T-helper 2 cell treated with Interferon-gamma antibody and Interleukin-4, amounts not matched to agents 5 μg/mL and 100 μg/mL, for 36 hours (primary cell): ENCODE results near the gene C2orf76.
A peak's percentile ranks its signal among the peaks of the same experiment; 100 is the strongest.

Source experiments
- DNase-seq: peaks from one replicate; pipeline ENCODE4 v3.0.0; 2021; ENCODE audit warnings: low spot score
- H3K27ac Mint-ChIP-seq: one replicate; pipeline ENCODE4 v1.8.0; 2021; ENCODE audit warnings: mild to moderate bottlenecking, mixed read lengths
- H3K27me3 Mint-ChIP-seq: one replicate; pipeline ENCODE4 v1.8.0; 2021; ENCODE audit warnings: low read depth, mixed read lengths
- H3K36me3 Mint-ChIP-seq: one replicate; pipeline ENCODE4 v1.8.0; 2021; ENCODE audit warnings: low read depth, mixed read lengths
- H3K4me1 Mint-ChIP-seq: one replicate; pipeline ENCODE4 v1.8.0; 2021; ENCODE audit warnings: low read depth, mixed read lengths
- H3K4me3 Mint-ChIP-seq: one replicate; pipeline ENCODE4 v1.8.0; 2022; ENCODE audit warnings: mild to moderate bottlenecking, moderate library complexity, mixed read lengths
- H3K9me3 Mint-ChIP-seq: one replicate; pipeline ENCODE4 v1.8.0; 2021; ENCODE audit warnings: mixed read lengths

The C2orf76 gene

DNA sequence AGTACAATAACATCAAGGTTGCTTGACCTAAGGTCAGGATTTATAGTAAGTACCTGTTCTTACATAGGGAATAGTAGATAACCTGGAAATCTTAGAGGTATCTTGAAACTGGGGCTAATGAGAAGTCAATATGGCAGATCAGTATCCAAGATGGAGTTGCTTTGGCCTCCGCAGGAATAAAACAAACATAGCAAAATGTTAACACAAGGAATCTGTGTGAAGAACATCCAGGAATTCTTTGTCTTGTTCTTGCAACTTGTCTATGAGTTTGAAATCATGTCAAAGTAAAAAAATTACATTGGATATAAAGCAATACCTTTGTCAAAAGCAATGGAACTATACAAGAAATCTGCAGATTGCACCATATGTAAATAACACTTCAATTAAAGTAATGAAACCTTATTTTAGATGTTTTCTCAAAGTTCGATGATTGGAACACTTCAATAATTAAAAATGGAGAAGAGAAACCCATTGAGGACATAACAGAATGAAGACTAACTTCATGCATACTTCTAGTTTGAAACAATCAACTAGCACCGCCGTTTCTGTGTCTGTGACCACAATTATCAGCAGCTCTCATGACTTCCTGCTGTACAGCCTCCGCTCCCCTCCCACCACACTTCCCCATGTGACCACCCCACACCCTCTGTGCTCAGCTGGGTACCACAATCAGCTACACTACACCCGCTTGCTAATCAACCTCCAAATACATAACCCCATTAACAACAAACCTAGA lies 27.6 kb downstream of the C2orf76 start:
- no peaks in the 10 kb centered on the region for H3K9me3 Mint-ChIP-seq
- H3K4me3 Mint-ChIP-seq, result peak overlapping the region; percentile 30
- H3K36me3 Mint-ChIP-seq, result no peaks in the 10 kb centered on the region
- DNase-seq, result no peak
- H3K27me3 Mint-ChIP-seq, result no peaks in the 10 kb centered on the region
- peaks cover 13% of the 10 kb centered on the region for H3K4me1 Mint-ChIP-seq
- H3K27ac Mint-ChIP-seq, result no peak overlapping the region

DNA sequence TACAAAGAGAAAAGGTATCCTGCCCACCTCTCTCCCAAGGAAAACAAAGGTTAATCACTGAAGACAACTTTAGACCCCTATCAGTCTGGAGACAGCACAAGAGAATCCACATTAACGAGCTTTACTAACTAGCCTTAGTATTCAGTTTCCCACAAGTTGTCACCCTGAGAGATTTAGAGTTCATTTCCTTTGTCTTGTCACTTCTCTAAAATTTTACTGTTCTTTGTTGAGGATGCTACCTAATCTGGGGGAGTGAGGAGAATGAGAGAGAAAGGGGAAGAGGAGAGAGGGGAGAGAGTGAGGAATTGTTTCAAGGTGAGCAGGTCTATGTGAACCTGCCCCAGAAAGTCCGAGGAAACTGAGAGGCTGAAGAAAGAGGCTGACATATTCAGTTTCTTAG lies 28.4 kb downstream of the C2orf76 start:
- Mint-ChIP-seq H3K27ac (no peak overlapping the region), H3K4me3 (no peak overlapping the region), H3K9me3 (no peaks in the 10 kb centered on the region), H3K4me1 (peaks cover 13% of the 10 kb centered on the region), H3K27me3 (no peaks in the 10 kb centered on the region), H3K36me3 (no peaks in the 10 kb centered on the region)
- DNase-seq, result no peak

DNA sequence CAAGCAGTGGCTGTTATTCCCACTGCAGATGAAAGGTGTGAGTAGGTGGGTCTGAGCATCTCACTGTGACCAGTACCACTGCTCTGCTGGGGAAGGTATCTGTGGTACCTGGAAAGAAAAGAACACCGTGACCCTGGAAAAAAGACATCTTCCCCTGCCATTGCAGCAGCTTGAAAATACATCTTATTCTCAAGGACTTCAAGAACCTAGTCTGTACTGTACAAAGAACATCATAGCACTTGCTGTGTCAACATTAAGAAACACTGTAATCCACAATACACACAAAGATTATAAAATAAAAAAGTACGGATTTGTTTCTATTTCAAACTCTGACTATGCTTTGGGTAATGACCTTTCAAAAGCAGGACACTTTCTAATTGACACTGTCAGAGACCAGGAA lies 28.9 kb downstream of the C2orf76 start:
- DNase-seq, result no peak
- Mint-ChIP-seq H3K27ac (no peak overlapping the region), H3K4me1 (peaks cover 13% of the 10 kb centered on the region), H3K9me3 (no peaks in the 10 kb centered on the region), H3K4me3 (no peak overlapping the region), H3K27me3 (no peaks in the 10 kb centered on the region), H3K36me3 (no peaks in the 10 kb centered on the region)

DNA sequence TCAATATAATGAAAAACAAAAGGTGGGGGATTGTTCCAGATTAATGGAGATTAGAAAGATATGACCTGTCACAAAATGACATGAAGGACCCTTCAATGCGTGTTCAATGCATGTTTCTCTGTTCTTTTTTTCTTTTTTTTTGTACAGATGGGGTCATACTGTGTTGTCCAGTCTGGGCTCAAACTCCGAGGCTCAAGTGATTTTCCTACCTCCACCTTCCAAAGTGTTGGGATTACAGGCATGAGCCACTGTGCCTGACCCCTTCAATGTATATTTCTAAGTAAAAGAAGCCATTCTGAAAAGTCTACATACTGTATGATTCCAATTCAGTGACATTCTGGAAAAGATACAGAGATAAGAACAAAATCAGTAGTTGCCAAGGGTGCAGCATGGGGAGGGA lies 32.8 kb downstream of the C2orf76 start:
- no peaks in the 10 kb centered on the region for H3K27me3 Mint-ChIP-seq
- no peak overlapping the region for H3K4me3 Mint-ChIP-seq
- H3K9me3 Mint-ChIP-seq, result no peaks in the 10 kb centered on the region
- H3K36me3 Mint-ChIP-seq, result no peaks in the 10 kb centered on the region
- no peak for DNase-seq
- no peak overlapping the region for H3K27ac Mint-ChIP-seq
- H3K4me1 Mint-ChIP-seq, result peaks cover 7% of the 10 kb centered on the region

GRCh38 chr2:119333360-119333759 lies 33.3 kb downstream of the C2orf76 start:
- Mint-ChIP-seq H3K9me3 (no peaks in the 10 kb centered on the region), H3K36me3 (no peaks in the 10 kb centered on the region), H3K4me1 (peaks cover 3% of the 10 kb centered on the region), H3K27me3 (no peaks in the 10 kb centered on the region), H3K27ac (no peak overlapping the region), H3K4me3 (no peak overlapping the region)
- DNase-seq, result no peak

GRCh38 chr2:119332953-119333352 lies 33.7 kb downstream of the C2orf76 start:
- DNase-seq, result no peak
- H3K4me3 Mint-ChIP-seq, result no peak overlapping the region
- H3K4me1 Mint-ChIP-seq, result no peaks in the 10 kb centered on the region
- H3K9me3 Mint-ChIP-seq, result no peaks in the 10 kb centered on the region
- no peaks in the 10 kb centered on the region for H3K27me3 Mint-ChIP-seq
- no peaks in the 10 kb centered on the region for H3K36me3 Mint-ChIP-seq
- H3K27ac Mint-ChIP-seq, result no peak overlapping the region

GRCh38 chr2:119327431-119327830 lies 39.2 kb downstream of the C2orf76 start:
- no peak for DNase-seq
- Mint-ChIP-seq H3K9me3 (no peaks in the 10 kb centered on the region), H3K27me3 (no peaks in the 10 kb centered on the region), H3K4me3 (no peak overlapping the region), H3K4me1 (no peaks in the 10 kb centered on the region), H3K36me3 (no peaks in the 10 kb centered on the region), H3K27ac (no peak overlapping the region)

- Mint-ChIP-seq H3K27ac (no peak overlapping the region), H3K4me3 (no peak overlapping the region), H3K4me1 (no peaks in the 10 kb centered on the region), H3K36me3 (no peaks in the 10 kb centered on the region), H3K27me3 (no peaks in the 10 kb centered on the region), H3K9me3 (no peaks in the 10 kb centered on the region)
- no peak for DNase-seq
These were observed 39.7 kb downstream of the C2orf76 start for GRCh38 chr2:119326938-119327337.

- Mint-ChIP-seq H3K27ac (no peak overlapping the region), H3K4me1 (no peaks in the 10 kb centered on the region), H3K9me3 (no peaks in the 10 kb centered on the region), H3K36me3 (no peaks in the 10 kb centered on the region), H3K4me3 (no peak overlapping the region), H3K27me3 (peaks cover 2% of the 10 kb centered on the region)
- no peak for DNase-seq
These were observed 41.9 kb downstream of the C2orf76 start for GRCh38 chr2:119324685-119325270.

- Mint-ChIP-seq H3K4me3 (no peak overlapping the region), H3K9me3 (no peaks in the 10 kb centered on the region), H3K27ac (no peak overlapping the region), H3K36me3 (no peaks in the 10 kb centered on the region), H3K4me1 (no peaks in the 10 kb centered on the region), H3K27me3 (peaks cover 2% of the 10 kb centered on the region)
- DNase-seq, result no peak
These were observed 43.2 kb downstream of the C2orf76 start for GRCh38 chr2:119323459-119323858.

DNA sequence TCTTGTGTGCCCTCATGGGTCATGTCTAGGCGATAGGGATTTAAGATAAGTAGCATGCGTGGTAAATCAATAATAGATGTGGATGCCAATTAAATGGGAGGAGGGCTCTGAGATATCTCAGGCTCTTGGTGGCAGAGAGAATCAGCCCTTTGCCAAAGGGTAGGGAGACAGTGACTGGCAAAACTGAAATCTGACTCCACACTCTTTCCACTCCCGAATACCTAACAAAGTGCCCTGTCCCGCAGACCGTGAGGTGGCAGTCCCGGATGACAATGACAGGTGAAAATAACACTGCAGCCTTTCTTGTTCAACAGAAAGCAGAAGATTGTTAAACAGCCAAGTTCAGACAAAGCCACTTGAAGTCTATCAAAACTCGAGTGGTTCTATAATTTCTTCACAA lies 47.0 kb downstream of the C2orf76 start:
- no peak overlapping the region for H3K27ac Mint-ChIP-seq
- H3K4me3 Mint-ChIP-seq, result no peak overlapping the region
- no peaks in the 10 kb centered on the region for H3K4me1 Mint-ChIP-seq
- H3K9me3 Mint-ChIP-seq, result no peaks in the 10 kb centered on the region
- H3K27me3 Mint-ChIP-seq, result peaks cover 2% of the 10 kb centered on the region
- H3K36me3 Mint-ChIP-seq, result no peaks in the 10 kb centered on the region
- DNase-seq, result no peak

GRCh38 chr2:119317554-119317953 lies 49.1 kb downstream of the C2orf76 start:
- H3K36me3 Mint-ChIP-seq, result no peaks in the 10 kb centered on the region

DNA sequence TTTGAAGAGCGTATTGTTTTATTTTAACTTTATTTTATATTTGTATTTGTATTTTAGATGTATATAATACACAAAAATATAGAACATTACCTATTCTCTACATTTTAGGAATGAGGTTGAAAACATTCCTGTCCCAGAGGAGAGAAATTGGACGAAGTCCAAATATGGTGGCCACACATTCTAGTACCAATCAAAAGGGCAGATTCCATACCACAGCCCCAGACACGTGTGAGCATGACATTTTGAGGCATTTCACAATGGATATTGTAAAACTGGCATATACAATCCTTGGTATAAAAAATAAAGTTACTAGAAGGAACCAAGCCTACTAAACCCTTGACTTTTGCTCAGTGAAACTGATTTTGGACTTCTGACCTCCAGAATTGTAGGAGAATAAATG lies 50.6 kb downstream of the C2orf76 start:
- H3K27ac Mint-ChIP-seq, result no peak overlapping the region

More at GRCh38 chr2:119317554-119317953, 49.1 kb downstream of the C2orf76 start:
- no peak overlapping the region for H3K27ac Mint-ChIP-seq
- no peaks in the 10 kb centered on the region for H3K9me3 Mint-ChIP-seq
- no peak for DNase-seq
- H3K4me1 Mint-ChIP-seq, result no peaks in the 10 kb centered on the region
- peaks cover 2% of the 10 kb centered on the region for H3K27me3 Mint-ChIP-seq
- no peak overlapping the region for H3K4me3 Mint-ChIP-seq

GRCh38 chr2:119315241-119315925 lies 51.3 kb downstream of the C2orf76 start:
- H3K36me3 Mint-ChIP-seq, result no peaks in the 10 kb centered on the region
- no peaks in the 10 kb centered on the region for H3K27me3 Mint-ChIP-seq
- no peaks in the 10 kb centered on the region for H3K9me3 Mint-ChIP-seq
- H3K4me1 Mint-ChIP-seq, result no peaks in the 10 kb centered on the region
- no peak overlapping the region for H3K4me3 Mint-ChIP-seq
- H3K27ac Mint-ChIP-seq, result no peak overlapping the region
- DNase-seq, result no peak

More for the DNA sequence above, 50.6 kb downstream of the C2orf76 start:
- H3K4me1 Mint-ChIP-seq, result no peaks in the 10 kb centered on the region
- H3K36me3 Mint-ChIP-seq, result no peaks in the 10 kb centered on the region
- H3K4me3 Mint-ChIP-seq, result no peak overlapping the region
- no peaks in the 10 kb centered on the region for H3K9me3 Mint-ChIP-seq
- peaks cover 2% of the 10 kb centered on the region for H3K27me3 Mint-ChIP-seq
- no peak for DNase-seq
